HepG2 (cell line): Measurements from ENCODE around the gene AGT. TPM values are rescaled to one million over a fixed set of nuclear protein-coding genes. Genes with fewer than 3 reads are reported as not detected.
A peak's percentile ranks its signal among the peaks of the same experiment; 100 is the strongest.

Experiments
- ASH2L ChIP-seq: fragments of 300-600, 200-600 bp; sonication (generic); IDR thresholded peaks from 2 replicates; pipeline ENCODE4 v1.7.0; 2017; ENCODE audit warnings: low read depth, mild to moderate bottlenecking, moderate library complexity, mixed read lengths, low read length; ENCODE audit not compliant: insufficient read length
- HNRNPLL ChIP-seq: fragments of 200-400 bp; formaldehyde crosslinking; IDR thresholded peaks from 2 replicates; pipeline ENCODE4 v1.6.1; 2017; ENCODE audit warnings: mild to moderate bottlenecking, low read depth, low read length; ENCODE audit not compliant: poor library complexity, severe bottlenecking
- IRX3 ChIP-seq: sonication (generic); formaldehyde crosslinking; IDR thresholded peaks from 2 replicates; pipeline ENCODE4 v1.8.1; 2023; ENCODE audit warnings: mild to moderate bottlenecking, low read depth, missing genetic modification reagents, borderline replicate concordance
- KDM4B ChIP-seq: sonication (generic); formaldehyde crosslinking; IDR thresholded peaks from 2 replicates; pipeline ENCODE4 v1.4.0; 2020; ENCODE audit warnings: missing genetic modification reagents
- NCOA2 ChIP-seq: sonication (generic); formaldehyde crosslinking; IDR thresholded peaks from 2 replicates; pipeline ENCODE4 v1.8.0; 2022; ENCODE audit warnings: inconsistent platforms
- NONO ChIP-seq, 2 experiments: fragments of 450-650 bp in 1 of 2; sonication (generic) in 1 of 2; formaldehyde crosslinking in 1 of 2; IDR thresholded peaks in 1 of 2; conservative IDR thresholded peaks in 1 of 2; 2 replicates each; pipeline versions ENCODE4 v1.6.1 to v1.8.0; 2017 to 2022; ENCODE audit warnings: mild to moderate bottlenecking in 1 of 2, missing genetic modification reagents in 1 of 2, moderate library complexity in 1 of 2
- NR2F2 ChIP-seq: IDR thresholded peaks from 2 replicates; pipeline ENCODE4 v1.6.1; 2012; ENCODE audit warnings: low read depth, inconsistent platforms, borderline replicate concordance
- PAF1 ChIP-seq: IDR thresholded peaks from 2 replicates; pipeline ENCODE4 v1.6.1; 2016; ENCODE audit warnings: missing genetic modification reagents, missing compliant biosample characterization
- ZNF12 ChIP-seq: sonication (generic); formaldehyde crosslinking; IDR thresholded peaks from 2 replicates; pipeline ENCODE4 v1.5.0; 2020; ENCODE audit warnings: missing genetic modification reagents
- ZNF124 ChIP-seq: sonication (generic); formaldehyde crosslinking; IDR thresholded peaks from 2 replicates; pipeline ENCODE4 v1.4.0; 2020; ENCODE audit warnings: missing genetic modification reagents
- ZNF296 ChIP-seq: sonication (generic); formaldehyde crosslinking; conservative IDR thresholded peaks from 2 replicates; pipeline ENCODE4 v1.5.0; 2020; ENCODE audit warnings: mild to moderate bottlenecking, missing genetic modification reagents
- ZNF747 ChIP-seq: sonication (generic); formaldehyde crosslinking; IDR thresholded peaks from 2 replicates; pipeline ENCODE4 v1.8.1; 2023; ENCODE audit warnings: missing genetic modification reagents, mild to moderate bottlenecking, borderline replicate concordance
- ZNF790 ChIP-seq: sonication (generic); formaldehyde crosslinking; IDR thresholded peaks from 2 replicates; pipeline ENCODE4 v1.8.0; 2022; ENCODE audit warnings: missing genetic modification reagents, mild to moderate bottlenecking, borderline replicate concordance
- polyA plus RNA-seq, 8 experiments: library from polyadenylated mRNA; depleted of rRNA in 3 of 8; stranded (reverse) in 7 of 8; unstranded in 1 of 8; fragments of >200 nt; fragmentation: Illumina TruSeq in 4 of 8; extraction: Trizol in 4 of 8; gene quantifications; 2 replicates each; pipeline versions ENCODE4 v1.2.1 to v1.2.3, GENCODE V29; 2011 to 2016; ENCODE audit warnings: low read depth in 4 of 8, missing spikeins in 1 of 8, mixed read lengths in 1 of 8; ENCODE audit not compliant: insufficient read depth in 1 of 8
- total RNA-seq, 5 experiments: library from RNA; depleted of rRNA; stranded (reverse); fragments of >200 nt; fragmentation: Illumina TruSeq; extraction: Trizol; gene quantifications; 2 replicates each; pipeline ENCODE4 v1.2.3, GENCODE V29; 2016; ENCODE audit warnings: low read depth in 1 of 5
- TF ChIP-seq, protein P1 (sequence below): sonication (generic); formaldehyde crosslinking; IDR thresholded peaks from 2 replicates; pipeline ENCODE4 v1.8.0; 2022; ENCODE audit warnings: mild to moderate bottlenecking, missing genetic modification reagents
- TF ChIP-seq, protein P2 (sequence below): sonication (generic); formaldehyde crosslinking; IDR thresholded peaks from 2 replicates; pipeline ENCODE4 v1.4.0; 2020; ENCODE audit warnings: mild to moderate bottlenecking, low read depth, missing genetic modification reagents
- TF ChIP-seq, protein P3 (sequence below), 2 experiments: fragments of 450-650 bp in 1 of 2; sonication (generic) in 1 of 2; formaldehyde crosslinking; IDR thresholded peaks; 2 replicates each; pipeline versions ENCODE4 v1.5.0 to v1.8.0; 2020 to 2022; ENCODE audit warnings: mild to moderate bottlenecking in 1 of 2, missing genetic modification reagents in 1 of 2
- TF ChIP-seq, protein P4 (sequence below): IDR thresholded peaks from 2 replicates; pipeline ENCODE4 v1.6.1; 2016; ENCODE audit warnings: missing biosample characterization, missing genetic modification reagents, low read depth
- TF ChIP-seq, protein P5 (sequence below): IDR thresholded peaks from 2 replicates; pipeline ENCODE4 v1.6.1; 2016; ENCODE audit warnings: control low read depth
- TF ChIP-seq, protein P6 (sequence below): conservative IDR thresholded peaks from 2 replicates; pipeline ENCODE4 v1.6.1; 2018; ENCODE audit warnings: missing genetic modification reagents

The AGT gene
- total and polyA plus RNA-seq, 2 of the 13 experiments (the other 11 are each of a cell fraction or from before 2014, with no cell fraction given): 892 to 2,071 TPM

DNA sequence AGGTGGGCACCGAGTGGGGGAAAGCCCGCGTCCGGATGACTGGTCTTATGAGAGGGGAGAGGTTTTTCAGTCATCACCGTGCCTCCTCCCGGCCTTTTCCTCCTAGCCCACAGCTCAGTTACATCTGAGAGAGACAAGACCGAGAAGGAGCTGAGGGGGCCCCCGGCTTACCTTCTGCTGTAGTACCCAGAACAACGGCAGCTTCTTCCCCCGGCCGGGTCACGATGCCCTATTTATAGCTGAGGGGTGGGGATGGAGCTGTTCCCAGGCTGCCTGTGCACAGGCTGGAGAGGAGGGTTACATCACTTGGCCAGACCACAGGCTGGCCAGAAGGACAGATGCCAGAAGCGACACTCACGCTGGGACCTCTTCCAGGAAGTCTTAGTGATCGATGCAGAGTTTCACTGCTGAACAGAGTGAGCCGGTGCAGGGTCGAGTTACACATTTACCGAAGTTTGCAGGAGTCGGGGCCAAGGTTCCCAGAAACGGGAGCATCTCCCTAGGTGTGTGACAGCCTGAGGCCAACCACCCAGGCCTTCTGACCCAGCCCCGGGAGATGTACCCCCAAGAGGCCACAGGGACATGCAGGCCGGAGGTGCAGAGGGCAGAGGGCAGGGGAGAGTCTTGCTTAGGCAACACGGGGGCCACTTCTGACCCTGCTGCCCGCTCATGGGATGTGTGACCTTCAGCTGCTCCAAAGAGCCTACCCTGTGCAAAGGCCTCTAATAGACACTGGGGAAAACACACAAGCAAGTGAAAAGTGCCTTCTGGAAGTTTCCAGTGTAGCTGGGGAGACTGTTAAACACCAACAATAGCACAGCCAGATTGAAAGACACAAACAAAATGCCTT lies at the start of gene AGT (continued):
- TF ChIP-seq NONO (IDR thresholded peaks at IDR 0.05) (no peak), NONO (CRISPR knock-in tag; conservative IDR thresholded peaks at IDR 0.05) (peak; percentile 98), ZNF124 (CRISPR knock-in tag) (peak; percentile 85; the same call in 1 of the 2 replicates), ZNF296 (peak; percentile 92), HNRNPLL (no peak), ZNF747 (0 out of 2 replicates have a peak, but pooled peaks have one; percentile 81), ASH2L (peak; percentile 90), NCOA2 (CRISPR knock-in tag) (peak; percentile 99), ZNF790 (CRISPR knock-in tag) (0 out of 2 replicates have a peak, but pooled peaks have one; percentile 37), ZNF12 (CRISPR knock-in tag) (no peak; the same call in none of the 2 replicates), KDM4B (CRISPR knock-in tag) (peak; percentile 92; the same call in 1 of the 2 replicates), PAF1 (CRISPR knock-in tag) (no peak), IRX3 (CRISPR knock-in tag) (0 out of 2 replicates have a peak, but pooled peaks have one; percentile 30), NR2F2 (no peak)
- TF ChIP-seq, protein P1, sequence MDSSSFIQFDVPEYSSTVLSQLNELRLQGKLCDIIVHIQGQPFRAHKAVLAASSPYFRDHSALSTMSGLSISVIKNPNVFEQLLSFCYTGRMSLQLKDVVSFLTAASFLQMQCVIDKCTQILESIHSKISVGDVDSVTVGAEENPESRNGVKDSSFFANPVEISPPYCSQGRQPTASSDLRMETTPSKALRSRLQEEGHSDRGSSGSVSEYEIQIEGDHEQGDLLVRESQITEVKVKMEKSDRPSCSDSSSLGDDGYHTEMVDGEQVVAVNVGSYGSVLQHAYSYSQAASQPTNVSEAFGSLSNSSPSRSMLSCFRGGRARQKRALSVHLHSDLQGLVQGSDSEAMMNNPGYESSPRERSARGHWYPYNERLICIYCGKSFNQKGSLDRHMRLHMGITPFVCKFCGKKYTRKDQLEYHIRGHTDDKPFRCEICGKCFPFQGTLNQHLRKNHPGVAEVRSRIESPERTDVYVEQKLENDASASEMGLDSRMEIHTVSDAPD (CRISPR knock-in tag): no peak; the same call in 1 of the 2 replicates
- TF ChIP-seq, protein P2, sequence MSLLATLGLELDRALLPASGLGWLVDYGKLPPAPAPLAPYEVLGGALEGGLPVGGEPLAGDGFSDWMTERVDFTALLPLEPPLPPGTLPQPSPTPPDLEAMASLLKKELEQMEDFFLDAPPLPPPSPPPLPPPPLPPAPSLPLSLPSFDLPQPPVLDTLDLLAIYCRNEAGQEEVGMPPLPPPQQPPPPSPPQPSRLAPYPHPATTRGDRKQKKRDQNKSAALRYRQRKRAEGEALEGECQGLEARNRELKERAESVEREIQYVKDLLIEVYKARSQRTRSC (CRISPR knock-in tag): peak; percentile 94
- TF ChIP-seq, protein P3, sequence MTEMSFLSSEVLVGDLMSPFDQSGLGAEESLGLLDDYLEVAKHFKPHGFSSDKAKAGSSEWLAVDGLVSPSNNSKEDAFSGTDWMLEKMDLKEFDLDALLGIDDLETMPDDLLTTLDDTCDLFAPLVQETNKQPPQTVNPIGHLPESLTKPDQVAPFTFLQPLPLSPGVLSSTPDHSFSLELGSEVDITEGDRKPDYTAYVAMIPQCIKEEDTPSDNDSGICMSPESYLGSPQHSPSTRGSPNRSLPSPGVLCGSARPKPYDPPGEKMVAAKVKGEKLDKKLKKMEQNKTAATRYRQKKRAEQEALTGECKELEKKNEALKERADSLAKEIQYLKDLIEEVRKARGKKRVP (CRISPR knock-in tag; IDR thresholded peaks at IDR 0.05): peak in 1 of 2 experiments; percentile 94; a peak in 2 of 4 replicates
- TF ChIP-seq, protein P4, sequence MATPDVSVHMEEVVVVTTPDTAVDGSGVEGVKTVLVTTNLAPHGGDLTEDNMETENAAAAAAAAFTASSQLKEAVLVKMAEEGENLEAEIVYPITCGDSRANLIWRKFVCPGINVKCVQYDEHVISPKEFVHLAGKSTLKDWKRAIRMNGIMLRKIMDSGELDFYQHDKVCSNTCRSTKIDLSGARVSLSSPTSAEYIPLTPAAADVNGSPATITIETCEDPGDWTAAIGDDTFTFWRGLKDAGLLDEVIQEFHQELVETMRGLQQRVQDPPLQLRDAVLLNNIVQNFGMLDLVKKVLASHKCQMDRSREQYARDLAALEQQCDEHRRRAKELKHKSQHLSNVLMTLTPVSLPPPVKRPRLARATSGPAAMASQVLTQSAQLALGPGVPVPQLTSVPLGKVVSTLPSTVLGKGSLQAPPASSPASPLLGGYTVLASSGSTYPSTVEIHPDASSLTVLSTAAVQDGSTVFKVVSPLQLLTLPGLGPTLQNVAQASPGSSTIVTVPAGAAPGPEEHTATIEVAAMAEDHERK (CRISPR knock-in tag): no peak
- TF ChIP-seq, protein P5, sequence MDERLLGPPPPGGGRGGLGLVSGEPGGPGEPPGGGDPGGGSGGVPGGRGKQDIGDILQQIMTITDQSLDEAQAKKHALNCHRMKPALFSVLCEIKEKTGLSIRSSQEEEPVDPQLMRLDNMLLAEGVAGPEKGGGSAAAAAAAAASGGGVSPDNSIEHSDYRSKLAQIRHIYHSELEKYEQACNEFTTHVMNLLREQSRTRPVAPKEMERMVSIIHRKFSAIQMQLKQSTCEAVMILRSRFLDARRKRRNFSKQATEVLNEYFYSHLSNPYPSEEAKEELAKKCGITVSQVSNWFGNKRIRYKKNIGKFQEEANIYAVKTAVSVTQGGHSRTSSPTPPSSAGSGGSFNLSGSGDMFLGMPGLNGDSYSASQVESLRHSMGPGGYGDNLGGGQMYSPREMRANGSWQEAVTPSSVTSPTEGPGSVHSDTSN (CRISPR knock-in tag): peak; percentile 45; the same call in 1 of the 2 replicates
- TF ChIP-seq, protein P6, sequence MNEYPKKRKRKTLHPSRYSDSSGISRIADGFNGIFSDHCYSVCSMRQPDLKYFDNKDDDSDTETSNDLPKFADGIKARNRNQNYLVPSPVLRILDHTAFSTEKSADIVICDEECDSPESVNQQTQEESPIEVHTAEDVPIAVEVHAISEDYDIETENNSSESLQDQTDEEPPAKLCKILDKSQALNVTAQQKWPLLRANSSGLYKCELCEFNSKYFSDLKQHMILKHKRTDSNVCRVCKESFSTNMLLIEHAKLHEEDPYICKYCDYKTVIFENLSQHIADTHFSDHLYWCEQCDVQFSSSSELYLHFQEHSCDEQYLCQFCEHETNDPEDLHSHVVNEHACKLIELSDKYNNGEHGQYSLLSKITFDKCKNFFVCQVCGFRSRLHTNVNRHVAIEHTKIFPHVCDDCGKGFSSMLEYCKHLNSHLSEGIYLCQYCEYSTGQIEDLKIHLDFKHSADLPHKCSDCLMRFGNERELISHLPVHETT (CRISPR knock-in tag): peak; percentile 91
